A673 (cell line): ENCODE measurements around the gene HOXD9. TPM values are rescaled to one million over a fixed set of nuclear protein-coding genes. Genes with fewer than 3 reads are reported as not detected.
A peak's percentile ranks its signal among the peaks of the same experiment; 100 is the strongest.

Source experiments
- BruUV-seq: library from RNA; stranded (reverse); fragments of 400-500 nt; replicated peaks from 2 replicates; lab custom pipeline; 2021; lab: Mats Ljungman, UMichigan
- CTCF ChIA-PET: fragments of 300-600 bp; sonication (Branson Sonifier 250); formaldehyde crosslinking; loops from one replicate; lab custom pipeline; 2022; ENCODE audit warnings: antibody characterized with exemption; lab: Charles Lee
- POLR2A ChIA-PET: fragments of 300-600 bp; sonication (Branson Sonifier 250); formaldehyde crosslinking; loops from one replicate; lab custom pipeline; 2022; ENCODE audit warnings: antibody characterized with exemption; ENCODE audit not compliant: low non-redundant PET; lab: Charles Lee
- DNase-seq: peaks from one replicate; pipeline ENCODE4 v3.0.0-alpha.2; 2015; ENCODE audit warnings: low spot score
- H3K27ac ChIP-seq: fragments of 200-600 bp; sonication (generic); 2 replicates; pipeline ENCODE4 v1.5.1; 2016; ENCODE audit warnings: mixed run types, low read depth, mild to moderate bottlenecking, mixed read lengths, antibody characterized with exemption, low read length; ENCODE audit not compliant: poor library complexity, severe bottlenecking
- H3K27me3 ChIP-seq: fragments of 200-600 bp; sonication (generic); replicated peaks from 2 replicates; pipeline ENCODE4 v1.6.1; 2017; ENCODE audit warnings: mixed run types, low read depth, mild to moderate bottlenecking, mixed read lengths, antibody characterized with exemption, low read length; ENCODE audit not compliant: insufficient read depth, poor library complexity
- H3K36me3 ChIP-seq: fragments of 200-600 bp; sonication (generic); 2 replicates; pipeline ENCODE4 v1.6.1; 2016; ENCODE audit warnings: mixed run types, mild to moderate bottlenecking, mixed read lengths, antibody characterized with exemption, low read length; ENCODE audit not compliant: insufficient read depth, poor library complexity, severe bottlenecking
- H3K4me1 ChIP-seq: fragments of 200-600 bp; sonication (generic); 2 replicates; pipeline ENCODE4 v1.6.1; 2017; ENCODE audit warnings: mixed run types, mild to moderate bottlenecking, mixed read lengths, antibody characterized with exemption, low read length; ENCODE audit not compliant: insufficient read depth, poor library complexity, severe bottlenecking
- H3K4me3 ChIP-seq: fragments of 200-600 bp; sonication (generic); 2 replicates; pipeline ENCODE4 v1.5.1; 2016; ENCODE audit warnings: low read depth, mixed run types, mild to moderate bottlenecking, mixed read lengths, low read length; ENCODE audit not compliant: poor library complexity, severe bottlenecking
- H3K9me3 ChIP-seq: fragments of 200-600 bp; sonication (generic); 2 replicates; pipeline ENCODE4 v1.6.1; 2016; ENCODE audit warnings: mixed run types, low read depth, mild to moderate bottlenecking, mixed read lengths, antibody characterized with exemption, low read length; ENCODE audit not compliant: poor library complexity, severe bottlenecking
- CTCF ChIP-seq: fragments of 300-800, 200-600 bp; sonication (generic); conservative IDR thresholded peaks from 2 replicates; pipeline ENCODE4 v1.5.1; 2017; ENCODE audit warnings: low read depth, mild to moderate bottlenecking, antibody characterized with exemption, low read length, moderate library complexity, mixed read lengths
- EZH2 ChIP-seq: fragments of 200-600 bp; sonication (generic); IDR thresholded peaks from 2 replicates; pipeline ENCODE4 v1.6.1; 2017; ENCODE audit warnings: borderline replicate concordance, low read depth, mild to moderate bottlenecking, mixed read lengths, antibody characterized with exemption, low read length; ENCODE audit not compliant: poor library complexity, severe bottlenecking
- intact Hi-C: fragments of 100-400 bp; cut with micrococcal nuclease; formaldehyde crosslinking; loops from one replicate; pipeline ENCODE4 v1.10.0; 2022; ENCODE audit not compliant: unreplicated experiment
- total RNA-seq: library from RNA; stranded (reverse); gene quantifications from 2 replicates; pipeline ENCODE4 v1.2.3, GENCODE V29; 2021

Gene HOXD9
- total RNA-seq, 1 experiment from 2014 or later, result 63.0 TPM

DNA sequence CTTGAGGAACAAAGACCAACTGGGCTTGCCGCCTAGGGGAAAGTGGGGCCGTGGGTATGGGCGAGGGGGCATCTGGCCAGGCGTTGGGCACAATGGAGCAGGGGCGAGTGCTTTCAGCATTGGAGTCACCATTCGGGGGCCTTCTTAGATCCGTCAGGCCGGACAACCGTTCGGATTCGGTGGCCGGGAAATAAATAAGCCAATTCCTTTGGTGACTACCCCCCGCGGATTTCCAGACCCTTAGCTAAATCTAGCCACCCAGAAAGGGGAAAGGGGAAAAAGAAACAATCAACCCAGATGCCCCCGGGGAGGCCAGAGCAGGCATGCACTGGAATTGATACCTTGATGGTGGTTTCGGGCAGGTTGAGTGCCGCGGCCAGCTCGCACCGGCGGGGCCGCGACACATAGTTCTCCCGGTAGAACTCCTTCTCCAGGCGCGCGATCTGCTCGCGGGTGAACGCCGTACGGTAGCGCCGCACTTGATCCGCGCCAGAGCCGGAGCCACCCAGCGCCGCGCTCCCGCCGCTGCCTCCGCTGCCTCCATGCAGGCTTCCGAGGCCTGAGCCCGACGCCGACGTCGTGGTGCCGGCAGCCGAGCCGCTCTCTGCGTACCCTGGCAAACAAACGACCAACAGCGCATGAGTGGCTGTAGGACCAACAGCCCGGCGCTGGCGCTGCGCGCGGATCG lies 40.5 kb upstream of the HOXD9 start:
- Histone ChIP-seq H3K4me3 (peak overlapping the region; percentile 36), H3K27me3 (peaks cover 84% of the 10 kb centered on the region), H3K27ac (no peak overlapping the region), H3K36me3 (no peaks in the 10 kb centered on the region), H3K9me3 (no peaks in the 10 kb centered on the region), H3K4me1 (peaks cover 41% of the 10 kb centered on the region)
- peak; percentile 83 for DNase-seq
- no TSS peak for BruUV-seq
- POLR2A ChIA-PET, result no interaction called here
- CTCF ChIA-PET, result no interaction called here
- intact Hi-C loops, result loop anchor here (2.0 to 5.0 kb wide), 3 partner anchors 80 to 970 kb away; partner anchors contain the start of gene LNPK
- TF ChIP-seq CTCF, result no peak
- TF ChIP-seq EZH2, result peak; percentile 82

DNA sequence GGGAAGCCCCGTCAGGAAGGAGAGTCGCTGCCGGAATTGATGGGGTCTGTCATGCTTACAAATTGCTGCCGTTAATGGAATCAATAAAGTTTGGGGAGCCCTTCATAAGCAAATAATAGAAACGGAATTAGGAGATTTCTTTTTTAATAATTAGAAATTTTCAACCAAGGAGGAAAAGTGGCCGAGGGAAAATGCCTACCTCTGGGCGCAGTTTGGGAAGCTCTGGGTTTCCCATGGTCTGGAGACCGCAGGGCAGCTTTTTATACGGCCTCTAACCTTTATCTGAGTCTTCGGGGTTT lies 40.0 kb upstream of the HOXD9 start:
- peak overlapping the region; percentile 36 for H3K4me3 ChIP-seq
- intact Hi-C loops, result loop anchor here (5.0 kb wide), 2 partner anchors 80 to 970 kb away; partner anchors contain the start of gene LNPK
- peaks cover 41% of the 10 kb centered on the region for H3K4me1 ChIP-seq
- H3K36me3 ChIP-seq, result no peaks in the 10 kb centered on the region
- H3K9me3 ChIP-seq, result no peaks in the 10 kb centered on the region
- peaks cover 79% of the 10 kb centered on the region for H3K27me3 ChIP-seq
- H3K27ac ChIP-seq, result no peak overlapping the region
- DNase-seq, result no peak
- CTCF ChIA-PET, result no interaction called here
- TF ChIP-seq EZH2 (peak; percentile 17), CTCF (no peak)
- BruUV-seq, result no TSS peak
- POLR2A ChIA-PET, result no interaction called here

DNA sequence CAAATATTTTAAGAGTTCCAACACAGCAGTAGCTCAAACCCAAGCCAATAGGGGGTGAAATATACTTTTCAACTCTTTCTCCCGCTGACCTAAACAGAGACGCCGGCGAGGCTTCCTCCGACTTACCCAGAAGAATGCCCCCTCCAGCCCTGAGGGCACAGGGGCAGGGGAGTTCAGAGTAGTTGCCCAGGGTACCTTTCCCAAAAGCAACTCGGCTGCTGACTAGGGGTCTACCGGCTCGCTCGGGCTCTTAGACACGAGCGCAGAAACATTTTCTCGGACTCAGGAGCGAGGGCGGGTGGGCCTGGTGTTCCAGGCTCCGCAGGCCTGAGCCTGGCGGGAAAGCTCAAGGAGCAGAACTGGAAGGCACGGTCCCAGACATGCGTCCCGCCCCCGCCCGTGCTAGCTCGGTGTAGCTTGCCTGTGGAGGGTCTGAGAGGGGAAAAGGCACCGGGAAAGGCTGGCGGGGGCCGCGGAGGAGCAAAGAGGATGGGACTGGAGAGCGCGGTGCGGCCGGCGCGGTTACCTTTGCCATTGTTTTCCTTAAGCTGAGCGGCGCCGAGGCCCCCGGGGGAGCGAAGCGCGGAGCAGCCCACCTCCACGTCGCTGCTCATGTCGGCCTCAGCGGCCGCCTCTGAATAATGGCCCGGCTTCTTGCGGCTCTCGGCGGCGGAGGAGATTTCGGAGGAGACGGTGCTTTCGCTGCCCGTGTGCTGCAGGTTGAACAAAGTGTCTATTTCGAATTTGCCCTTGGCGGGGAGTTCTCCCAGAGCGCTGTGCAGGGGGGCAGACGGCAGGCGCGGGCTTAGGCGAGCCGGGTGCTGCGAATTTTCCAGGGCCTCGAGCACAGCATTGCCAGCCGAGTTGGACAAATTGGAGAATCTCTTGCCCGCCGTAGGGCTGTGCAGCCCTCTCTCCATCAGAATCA lies 39.4 kb upstream of the HOXD9 start:
- CTCF ChIA-PET, result no interaction called here
- Histone ChIP-seq H3K4me3 (peak overlapping the region; percentile 36), H3K36me3 (no peaks in the 10 kb centered on the region), H3K27ac (no peak overlapping the region), H3K27me3 (peaks cover 73% of the 10 kb centered on the region), H3K9me3 (no peaks in the 10 kb centered on the region), H3K4me1 (peaks cover 38% of the 10 kb centered on the region)
- TF ChIP-seq CTCF (no peak), EZH2 (peak; percentile 28)
- DNase-seq, result peak; percentile 51
- POLR2A ChIA-PET, result no interaction called here
- intact Hi-C loops, result loop anchor here (5.0 kb wide), 2 partner anchors 81 to 971 kb away; partner anchors contain the start of gene LNPK
- BruUV-seq, result no TSS peak
